Breast epithelium (tissue), 3 donors: Measurements from ENCODE around the gene KCNQ5.

ENCODE experiments used
- POLR2A ChIP-seq: fragments of 450-650 bp; IDR thresholded peaks from one replicate; pipeline ENCODE4 v1.6.1; 2016; ENCODE audit warnings: antibody characterized with exemption, mild to moderate bottlenecking, moderate library complexity
- TF ChIP-seq, protein P1 (sequence below), 3 donors: fragments of 450-650 bp; IDR thresholded peaks; one replicate each; pipeline ENCODE4 v1.5.1; 2016 to 2017; ENCODE audit warnings: antibody characterized with exemption in 3 of 3, mild to moderate bottlenecking in 3 of 3, moderate library complexity in 3 of 3

DNA sequence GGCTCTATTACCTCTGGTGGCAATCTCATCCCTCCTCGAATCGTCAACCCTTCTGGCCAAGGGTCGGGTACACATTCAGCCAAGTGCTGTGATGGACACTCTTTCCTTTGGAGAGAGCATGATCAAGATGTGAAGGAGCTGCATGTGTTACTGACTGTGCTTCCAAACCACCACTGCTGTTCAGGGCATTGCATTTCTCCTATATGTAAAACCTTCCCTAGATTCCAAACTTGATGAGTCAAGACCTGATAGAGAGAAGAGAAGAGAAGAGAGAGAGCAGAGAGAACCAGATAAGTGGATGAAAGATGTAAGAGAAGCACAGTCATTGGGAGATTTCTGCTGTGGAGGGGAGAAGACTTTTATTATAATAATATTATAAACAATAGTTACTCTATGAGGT, 162.2 kb downstream of the KCNQ5 start:
- TF ChIP-seq, protein P1, sequence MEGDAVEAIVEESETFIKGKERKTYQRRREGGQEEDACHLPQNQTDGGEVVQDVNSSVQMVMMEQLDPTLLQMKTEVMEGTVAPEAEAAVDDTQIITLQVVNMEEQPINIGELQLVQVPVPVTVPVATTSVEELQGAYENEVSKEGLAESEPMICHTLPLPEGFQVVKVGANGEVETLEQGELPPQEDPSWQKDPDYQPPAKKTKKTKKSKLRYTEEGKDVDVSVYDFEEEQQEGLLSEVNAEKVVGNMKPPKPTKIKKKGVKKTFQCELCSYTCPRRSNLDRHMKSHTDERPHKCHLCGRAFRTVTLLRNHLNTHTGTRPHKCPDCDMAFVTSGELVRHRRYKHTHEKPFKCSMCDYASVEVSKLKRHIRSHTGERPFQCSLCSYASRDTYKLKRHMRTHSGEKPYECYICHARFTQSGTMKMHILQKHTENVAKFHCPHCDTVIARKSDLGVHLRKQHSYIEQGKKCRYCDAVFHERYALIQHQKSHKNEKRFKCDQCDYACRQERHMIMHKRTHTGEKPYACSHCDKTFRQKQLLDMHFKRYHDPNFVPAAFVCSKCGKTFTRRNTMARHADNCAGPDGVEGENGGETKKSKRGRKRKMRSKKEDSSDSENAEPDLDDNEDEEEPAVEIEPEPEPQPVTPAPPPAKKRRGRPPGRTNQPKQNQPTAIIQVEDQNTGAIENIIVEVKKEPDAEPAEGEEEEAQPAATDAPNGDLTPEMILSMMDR (IDR thresholded peaks at IDR 0.05), result no peak
- TF ChIP-seq POLR2A, result no peak
